GM12891 (cell line): ENCODE results near the gene CREB5.

Source experiments
- DNase-seq: peaks from one replicate; pipeline ENCODE4 v3.0.0; 2011; ENCODE audit warnings: low spot score; ENCODE audit not compliant: insufficient read length
- FAIRE-seq: peaks from 2 replicates; lab custom pipeline; 2011; peaks lifted over from hg19 to GRCh38; lab: Jason Lieb, UNC
- PAX5 ChIP-seq: IDR thresholded peaks from 2 replicates; pipeline ENCODE4 v1.6.1; 2011; ENCODE audit warnings: low read length, moderate library complexity, mild to moderate bottlenecking; ENCODE audit not compliant: insufficient read depth, severe bottlenecking
- POLR2A ChIP-seq: IDR thresholded peaks from 2 replicates; pipeline ENCODE4 v1.6.1; 2011; ENCODE audit warnings: low read depth, low read length, control low read depth
- POLR2AphosphoS5 ChIP-seq: IDR thresholded peaks from 2 replicates; pipeline ENCODE4 v1.6.1; 2011; ENCODE audit warnings: low read depth, low read length, control low read depth
- POU2F2 ChIP-seq: IDR thresholded peaks from 2 replicates; pipeline ENCODE4 v1.6.1; 2011; ENCODE audit warnings: low read depth, mild to moderate bottlenecking, control low read depth, low read length, moderate library complexity
- SPI1 ChIP-seq: IDR thresholded peaks from 2 replicates; pipeline ENCODE4 v1.6.1; 2011; ENCODE audit warnings: low read depth, low read length, control low read depth
- TAF1 ChIP-seq: IDR thresholded peaks from 2 replicates; pipeline ENCODE4 v1.6.1; 2011; ENCODE audit warnings: low read depth, low read length, control low read depth

CREB5 gene

DNA sequence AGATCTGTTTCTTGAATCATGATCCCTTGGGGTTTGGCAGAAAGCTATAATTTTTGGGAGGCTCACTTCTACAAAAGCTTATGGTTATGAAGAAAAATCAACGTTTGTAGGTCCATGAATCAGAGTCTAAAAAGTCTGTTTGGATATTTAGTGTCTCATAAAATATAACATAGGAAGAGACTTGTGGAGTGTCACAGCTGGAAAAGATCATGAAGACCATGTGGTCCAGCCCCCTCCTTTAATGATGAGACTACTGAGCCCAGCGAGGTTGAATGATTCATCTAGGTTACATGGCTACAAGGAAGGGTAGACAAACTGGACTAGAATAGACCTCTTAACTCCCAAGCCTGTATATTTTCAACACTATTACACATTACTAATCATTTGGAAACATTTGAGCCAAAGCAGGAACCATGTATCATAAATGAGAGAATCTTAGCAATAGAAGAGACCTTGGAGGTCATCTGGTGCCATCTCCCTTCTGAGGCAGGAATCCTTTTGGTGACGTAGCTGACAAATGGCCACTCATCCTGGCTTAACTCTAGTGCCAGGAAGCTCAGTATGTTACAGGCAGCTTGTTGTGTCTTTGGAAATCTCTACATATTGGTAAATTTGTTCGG lies 152.5 kb downstream of the CREB5 start:
- no peak for DNase-seq
- no peak for FAIRE-seq
- TF ChIP-seq POLR2A (no peak), POU2F2 (no peak), POLR2AphosphoS5 (no peak), TAF1 (no peak), SPI1 (no peak), PAX5 (no peak)

DNA sequence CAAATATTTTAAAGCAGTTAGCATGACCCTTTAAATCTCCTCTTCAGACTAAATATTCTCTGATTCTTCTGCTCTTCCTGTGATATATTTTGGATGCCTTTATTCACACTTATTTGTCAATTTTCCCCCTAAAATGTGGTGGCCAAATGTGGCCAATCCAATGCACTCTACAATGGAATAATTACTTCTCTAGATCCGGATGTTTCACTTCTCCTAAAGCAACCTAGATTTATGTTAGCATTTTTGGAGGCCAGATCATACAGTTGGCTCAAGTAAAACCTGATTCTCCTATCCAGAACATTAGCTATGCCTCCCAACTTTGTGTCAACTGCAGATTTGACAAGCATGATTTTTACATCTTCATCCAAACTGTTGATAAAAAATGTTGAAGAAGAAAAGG lies 153.7 kb downstream of the CREB5 start:
- no peak for FAIRE-seq
- TF ChIP-seq POLR2AphosphoS5 = no peak
- TF ChIP-seq SPI1 = peak; percentile 35; the same call in 1 of the 2 replicates
- no peak for DNase-seq

DNA sequence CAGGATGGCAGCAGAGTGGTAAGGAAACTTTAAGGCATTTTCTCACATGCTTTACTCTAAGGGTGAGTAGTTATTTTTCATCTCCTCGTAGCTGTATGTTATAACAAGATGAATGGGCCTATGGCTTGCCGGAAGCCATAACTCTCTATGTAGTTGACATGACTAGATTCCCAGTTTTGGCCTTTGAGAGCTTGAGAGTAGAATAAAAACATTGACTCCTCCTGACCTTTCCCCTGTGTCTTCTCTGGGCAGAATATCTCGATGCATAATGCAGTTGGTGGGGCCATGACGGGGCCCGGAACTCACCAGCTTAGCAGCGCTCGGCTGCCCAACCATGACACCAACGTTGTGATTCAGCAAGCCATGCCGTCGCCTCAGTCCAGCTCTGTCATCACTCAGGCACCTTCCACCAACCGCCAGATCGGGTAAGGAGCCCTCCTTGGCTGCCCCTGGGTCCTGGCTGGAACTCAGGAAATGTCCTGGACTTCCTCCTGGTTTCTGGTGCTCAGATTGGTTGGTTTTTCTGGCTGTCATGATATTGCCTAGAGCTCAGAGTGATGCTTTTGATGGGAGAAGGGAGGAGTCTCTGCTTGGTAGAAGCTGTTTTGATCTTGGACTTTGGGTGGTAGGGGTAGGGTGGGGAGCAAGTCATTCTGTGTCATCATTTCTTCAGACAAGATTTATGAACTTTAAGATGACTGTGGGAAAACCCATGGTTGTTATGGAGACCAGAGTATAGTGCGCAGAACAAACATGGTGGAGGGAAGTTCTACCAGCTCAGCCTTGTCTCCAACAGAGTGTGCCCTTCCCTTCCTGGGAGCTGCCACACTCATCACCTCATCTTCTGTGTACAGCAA lies 158.0 kb downstream of the CREB5 start:
- DNase-seq = peak; percentile 20
- peak; percentile 85 for FAIRE-seq
- TF ChIP-seq TAF1 (peak; percentile 89), PAX5 (peak; percentile 98), SPI1 (no peak), POLR2AphosphoS5 (peak; percentile 76), POLR2A (peak; percentile 89), POU2F2 (peak; percentile 93)

DNA sequence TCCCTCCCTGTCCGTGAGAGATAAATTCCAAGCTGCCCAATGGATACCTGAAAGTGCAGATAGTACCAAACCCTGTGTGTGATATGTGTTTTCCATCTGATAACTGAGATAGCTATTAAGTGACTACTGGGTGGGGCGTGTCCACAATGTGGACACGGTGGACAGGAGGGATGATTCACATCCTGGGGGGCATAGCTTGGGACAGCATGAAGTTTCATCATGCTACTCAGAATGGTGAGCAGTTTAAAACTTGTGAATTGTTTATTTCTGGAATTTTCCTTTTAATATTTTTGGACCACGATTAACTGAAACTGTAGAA lies 158.6 kb downstream of the CREB5 start:
- no peak for DNase-seq
- no peak for TF ChIP-seq PAX5
- no peak; the same call in 1 of the 2 replicates for TF ChIP-seq TAF1
- TF ChIP-seq SPI1 = no peak
- TF ChIP-seq POLR2AphosphoS5 = no peak
- TF ChIP-seq POLR2A = no peak
- no peak for TF ChIP-seq POU2F2
- FAIRE-seq = no peak

DNA sequence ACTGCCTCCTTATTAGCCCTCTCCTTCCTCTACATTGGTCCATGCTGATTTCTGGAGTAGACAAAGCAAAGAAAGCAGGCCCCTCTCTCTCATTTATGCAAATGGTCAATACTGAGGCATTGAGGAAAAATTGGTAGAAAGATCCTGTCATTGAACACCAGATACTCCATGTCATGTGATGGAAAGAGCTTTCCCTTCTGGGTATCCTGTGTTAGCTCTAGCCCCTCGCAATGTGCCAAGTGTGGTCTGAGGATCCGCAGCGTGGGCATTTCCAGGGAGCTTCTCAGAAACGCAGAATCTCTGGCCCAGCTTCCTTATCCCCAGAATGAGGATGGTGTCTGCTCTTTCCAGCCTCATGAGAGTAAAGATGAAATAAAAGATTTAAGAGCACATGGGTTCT lies 159.1 kb downstream of the CREB5 start:
- FAIRE-seq (no peak), DNase-seq (no peak)
- TF ChIP-seq POU2F2 (no peak), PAX5 (no peak), POLR2A (no peak), SPI1 (no peak)

DNA sequence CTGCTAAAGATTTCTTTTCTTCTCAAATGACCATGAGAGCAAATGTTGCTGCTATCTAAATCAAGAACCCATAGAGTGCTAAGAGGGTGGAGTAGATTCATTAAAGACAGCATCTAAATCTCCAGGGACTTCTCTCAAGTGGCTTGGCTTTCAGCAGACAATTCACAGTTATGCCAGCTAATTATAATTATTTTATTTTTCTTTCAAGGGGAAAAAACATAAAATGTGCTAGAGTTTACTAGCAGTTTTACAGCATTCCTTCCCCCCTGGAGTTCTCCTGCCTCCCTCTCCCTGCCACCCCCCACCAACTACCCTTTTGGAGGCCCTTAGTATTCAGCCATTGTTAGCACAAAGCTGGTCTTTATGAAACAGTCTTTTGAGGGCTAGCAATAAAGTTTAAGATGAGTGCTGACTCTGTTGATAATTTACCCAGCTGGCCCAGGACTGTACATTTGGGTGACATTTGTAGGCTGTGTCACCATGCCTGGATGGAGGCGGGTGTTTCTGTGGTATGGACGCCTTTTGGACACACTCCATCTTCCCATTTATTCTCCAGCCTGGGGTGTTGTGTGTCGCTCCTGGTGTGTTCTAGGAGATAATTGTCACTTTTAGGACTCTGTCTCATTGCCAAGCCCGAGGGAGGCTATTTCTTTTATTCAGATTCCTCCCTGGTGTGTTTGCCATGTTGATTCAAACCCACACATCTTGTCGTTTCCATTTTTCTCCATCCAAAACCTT lies 160.2 kb downstream of the CREB5 start:
- FAIRE-seq (no peak), DNase-seq (no peak)
- 0 out of 2 replicates have a peak, but pooled peaks have one; percentile 9 for TF ChIP-seq TAF1
- TF ChIP-seq SPI1 = no peak
- TF ChIP-seq POU2F2 = no peak
- TF ChIP-seq POLR2AphosphoS5 = peak; percentile 64; the same call in 1 of the 2 replicates

DNA sequence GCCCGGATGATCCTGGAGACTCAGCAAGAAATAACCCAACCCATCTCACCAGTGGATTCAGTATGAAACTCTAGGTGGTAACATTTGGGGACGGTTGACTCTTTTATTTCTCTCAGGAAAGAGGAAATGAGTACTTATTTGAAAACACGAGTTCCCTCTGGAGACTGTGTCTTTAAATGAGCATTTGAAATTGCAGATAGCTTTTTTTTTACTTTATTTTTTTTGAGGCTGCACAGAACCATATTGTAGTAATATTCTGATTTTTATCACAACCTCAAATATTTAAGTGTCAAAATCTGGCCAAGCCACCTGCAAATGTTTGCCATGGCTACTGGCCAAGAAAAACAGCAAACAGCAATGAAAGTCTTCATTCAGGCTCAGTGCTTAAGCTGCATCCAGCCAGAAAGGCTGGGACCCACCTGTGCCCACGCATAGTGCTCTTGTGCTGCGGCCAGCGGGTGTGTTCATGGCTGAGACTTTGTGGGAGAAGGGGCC lies 160.8 kb downstream of the CREB5 start:
- FAIRE-seq (no peak), DNase-seq (no peak)
- TF ChIP-seq POLR2A (no peak), POLR2AphosphoS5 (no peak; the same call in 1 of the 2 replicates), POU2F2 (no peak), PAX5 (no peak), SPI1 (peak; percentile 88), TAF1 (0 out of 2 replicates have a peak, but pooled peaks have one; percentile 4)

DNA sequence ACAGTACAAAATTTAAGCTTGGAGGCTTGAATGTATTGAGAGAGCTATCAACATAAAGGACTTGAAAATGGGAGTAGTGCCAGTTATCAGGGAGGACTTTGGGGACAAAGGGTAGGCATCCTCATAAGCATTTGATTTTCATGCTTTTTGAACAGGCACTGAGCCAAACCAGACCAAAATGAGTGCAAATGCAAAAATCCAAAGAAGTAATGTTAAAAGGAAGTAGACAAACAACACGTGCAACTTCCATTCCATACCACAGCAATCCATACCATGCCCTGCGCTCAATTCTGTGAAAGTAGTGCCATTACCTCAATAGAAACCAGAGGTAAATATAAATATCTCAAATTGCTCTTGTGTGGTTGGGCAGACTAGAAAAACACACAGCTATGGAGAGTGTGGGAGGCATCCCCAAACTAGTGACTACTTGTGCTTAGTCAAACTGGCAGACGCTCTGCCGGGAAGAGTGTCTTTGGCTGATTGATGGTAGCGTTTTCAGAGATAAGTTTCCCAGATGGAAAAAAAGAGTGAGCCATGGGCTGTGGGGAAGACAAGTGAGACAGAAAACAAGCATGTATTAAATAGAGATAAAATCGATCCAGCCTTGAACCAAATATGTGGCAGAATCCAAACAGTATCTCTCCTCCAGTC lies 161.5 kb downstream of the CREB5 start:
- no peak for FAIRE-seq
- TF ChIP-seq POLR2A (peak; percentile 23; the same call in 1 of the 2 replicates), POU2F2 (no peak)
- no peak for DNase-seq

DNA sequence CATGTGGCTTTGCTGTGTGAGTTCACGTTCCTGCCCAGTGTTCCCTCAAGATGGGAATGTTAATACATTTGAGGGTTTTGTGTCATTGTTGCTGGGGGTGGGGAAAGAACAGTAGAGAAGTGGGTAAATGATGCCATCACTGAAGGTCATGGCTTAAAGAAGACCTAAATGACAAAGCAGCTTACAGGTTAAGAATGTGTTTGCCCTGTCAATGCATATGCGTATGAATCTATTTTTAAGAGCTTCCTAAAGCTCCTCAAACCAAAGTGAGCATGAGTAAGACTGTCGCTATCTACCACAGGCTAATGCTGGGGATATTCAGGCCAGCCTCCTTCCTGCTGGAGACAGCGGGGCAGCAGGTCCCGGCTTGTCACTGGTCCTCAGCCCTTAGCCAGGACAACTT lies 162.9 kb downstream of the CREB5 start:
- no peak for DNase-seq
- FAIRE-seq = no peak
- TF ChIP-seq PAX5 (no peak), POU2F2 (no peak; the same call in 1 of the 2 replicates), TAF1 (no peak), SPI1 (peak; percentile 69), POLR2A (peak; percentile 4; the same call in 1 of the 2 replicates), POLR2AphosphoS5 (peak; percentile 26; the same call in 1 of the 2 replicates)
